Upper lobe of left lung (tissue), 6 donors: ENCODE data around the gene SLIT1. TPM values are rescaled to one million over a fixed set of nuclear protein-coding genes. Genes with fewer than 3 reads are reported as not detected.

ENCODE experiments used
- ATAC-seq, 2 donors: fragments of 200-7000 bp; cut with Tn5 transposase; one replicate each; pipeline ENCODE4 v1.9.1; 2022; ENCODE audit warnings: mild to moderate bottlenecking in 2 of 2, moderate library complexity in 2 of 2; ENCODE audit not compliant: low FRiP score in 2 of 2
- DNase-seq, 2 donors: peaks; one replicate each; pipeline ENCODE4 v3.0.0-alpha.2; 2019 to 2020
- H3K27ac ChIP-seq, 4 donors: fragments of 200-600 bp; sonication (generic); one replicate each; pipeline ENCODE4 v1.5.1; 2016 to 2019
- H3K27me3 ChIP-seq, 4 donors: fragments of 200-600 bp; sonication (generic); one replicate each; pipeline ENCODE4 v1.5.1; 2017 to 2019
- H3K36me3 ChIP-seq, 4 donors: fragments of 200-600 bp; sonication (generic); one replicate each; pipeline ENCODE4 v1.5.1; 2016 to 2019
- H3K4me1 ChIP-seq, 4 donors: fragments of 200-600 bp; sonication (generic); one replicate each; pipeline ENCODE4 v1.5.1; 2018 to 2019
- H3K4me3 ChIP-seq, 4 donors: fragments of 200-600 bp; sonication (generic); one replicate each; pipeline ENCODE4 v1.5.1; 2017 to 2019; ENCODE audit warnings: mild to moderate bottlenecking in 2 of 4, moderate library complexity in 1 of 4
- H3K9me3 ChIP-seq, 4 donors: fragments of 200-600 bp; sonication (generic); one replicate each; pipeline ENCODE4 v1.5.1; 2018 to 2019
- CTCF ChIP-seq, 6 experiments: fragments of 450-650 bp in 4 of 6; fragments of 200-600 bp in 2 of 6; sonication (generic) in 2 of 6; IDR thresholded peaks; one replicate each; pipeline ENCODE4 v1.5.1; 2016 to 2019; ENCODE audit warnings: antibody characterized with exemption in 6 of 6
- EP300 ChIP-seq, 4 donors: sonication (generic); formaldehyde crosslinking; IDR thresholded peaks; one replicate each; pipeline ENCODE4 v1.5.1; 2017; ENCODE audit warnings: antibody characterized with exemption in 4 of 4, control low read depth in 2 of 4
- POLR2A ChIP-seq, 4 donors: fragments of 450-650 bp; IDR thresholded peaks; one replicate each; pipeline ENCODE4 v1.5.1; 2016 to 2017; ENCODE audit warnings: antibody characterized with exemption in 4 of 4, mild to moderate bottlenecking in 2 of 4
- POLR2AphosphoS5 ChIP-seq, 2 donors: sonication (generic); formaldehyde crosslinking; IDR thresholded peaks; one replicate each; pipeline ENCODE4 v1.5.1; 2017; ENCODE audit warnings: antibody characterized with exemption in 2 of 2
- WGBS, 2 donors: methylation state at CpG; one replicate each; pipeline ENCODE4 v1.1.5; 2017 to 2018; 5-methylcytosine and 5-hydroxymethylcytosine counted together
- total RNA-seq, 6 donors: library from RNA; depleted of rRNA in 4 of 6; stranded (reverse); fragments of >200 nt in 4 of 6; gene quantifications; one replicate each; pipeline versions ENCODE4 v1.1.0 to v1.2.1, GENCODE V29; 2016 to 2021
- donor health status: DM: no; HTN: no; CAD: no; lungs with moderate emphysema.
- donor health status: DM: no; HTN: yes; CAD: no; lungs with severe emphysema.

SLIT1 gene
- total RNA-seq, 6 donors from 2014 or later: 0.30 to 1.6 (median 0.54) TPM; not detected in 1

GRCh38 chr10:97190450-97190849 lies 4.7 kb upstream of the SLIT1 start:
- DNase-seq: no peak
- H3K27me3 ChIP-seq: peaks cover 0 to 12% (median 8%) of the 10 kb centered on the region in 4 donors
- 87 to 97% methylated on average over 2 of the region's 2 CpGs for WGBS, 2 donors
- peaks cover 5 to 9% (median 6%) of the 10 kb centered on the region in 4 donors for H3K4me1 ChIP-seq
- no peak for TF ChIP-seq CTCF (IDR thresholded peaks at IDR 0.05)
- TF ChIP-seq POLR2AphosphoS5 (IDR thresholded peaks at IDR 0.05): no peak
- TF ChIP-seq POLR2A (IDR thresholded peaks at IDR 0.05): no peak
- TF ChIP-seq EP300 (IDR thresholded peaks at IDR 0.05): no peak
- no peaks in the 10 kb centered on the region for H3K36me3 ChIP-seq
- no peak for ATAC-seq
- no peak overlapping the region for H3K27ac ChIP-seq
- no peak overlapping the region for H3K4me3 ChIP-seq
- no peaks in the 10 kb centered on the region for H3K9me3 ChIP-seq

GRCh38 chr10:97188261-97188711 lies 2.5 kb upstream of the SLIT1 start:
- H3K4me3 ChIP-seq: no peak overlapping the region
- ATAC-seq (no peak), DNase-seq (no peak)
- 64% methylated on average over 11 of the region's 11 CpGs for WGBS, 2 donors
- H3K9me3 ChIP-seq: no peaks in the 10 kb centered on the region
- TF ChIP-seq POLR2A (IDR thresholded peaks at IDR 0.05) (no peak), CTCF (IDR thresholded peaks at IDR 0.05) (no peak), EP300 (IDR thresholded peaks at IDR 0.05) (no peak), POLR2AphosphoS5 (IDR thresholded peaks at IDR 0.05) (no peak)
- peaks cover 0 to 20% (median 12%) of the 10 kb centered on the region in 4 donors for H3K27me3 ChIP-seq
- peaks cover 7 to 15% (median 9%) of the 10 kb centered on the region in 4 donors for H3K4me1 ChIP-seq
- no peak overlapping the region for H3K27ac ChIP-seq
- H3K36me3 ChIP-seq: no peaks in the 10 kb centered on the region

GRCh38 chr10:97186911-97187310 lies 1.2 kb upstream of the SLIT1 start:
- H3K4me1 ChIP-seq: peaks cover 7 to 15% (median 9%) of the 10 kb centered on the region in 4 donors
- no peak for ATAC-seq
- no peak for TF ChIP-seq POLR2AphosphoS5 (IDR thresholded peaks at IDR 0.05)
- no peak for TF ChIP-seq POLR2A (IDR thresholded peaks at IDR 0.05)
- no peak for TF ChIP-seq EP300 (IDR thresholded peaks at IDR 0.05)
- TF ChIP-seq CTCF (IDR thresholded peaks at IDR 0.05): no peak
- H3K27me3 ChIP-seq: peaks cover 0 to 20% (median 12%) of the 10 kb centered on the region in 4 donors
- H3K4me3 ChIP-seq: no peak overlapping the region
- WGBS, 2 donors: 79 to 91% methylated on average over 17 to 18 of the region's 18 CpGs
- peak in 1 of 2 donors; percentile 56 for DNase-seq
- no peak overlapping the region for H3K27ac ChIP-seq
- no peaks in the 10 kb centered on the region for H3K9me3 ChIP-seq
- no peaks in the 10 kb centered on the region for H3K36me3 ChIP-seq

- DNase-seq (no peak), ATAC-seq (no peak)
Measured at GRCh38 chr10:97184971-97185325, 811 bp downstream of the SLIT1 start.

More at GRCh38 chr10:97184971-97185325, 811 bp downstream of the SLIT1 start:
- Histone ChIP-seq H3K4me3 (no peak overlapping the region), H3K36me3 (no peaks in the 10 kb centered on the region), H3K4me1 (peaks cover 7 to 15% (median 9%) of the 10 kb centered on the region in 4 donors), H3K27ac (no peak overlapping the region), H3K9me3 (no peaks in the 10 kb centered on the region), H3K27me3 (peaks cover 0 to 20% (median 12%) of the 10 kb centered on the region in 4 donors)
- 27 to 37% methylated on average over 2 to 16 of the region's 17 CpGs for WGBS, 2 donors
- TF ChIP-seq POLR2AphosphoS5 (IDR thresholded peaks at IDR 0.05) (no peak), CTCF (IDR thresholded peaks at IDR 0.05) (no peak), EP300 (IDR thresholded peaks at IDR 0.05) (no peak), POLR2A (IDR thresholded peaks at IDR 0.05) (no peak)
